GM06990 (cell line): ENCODE results near the gene LAPTM5.

ENCODE experiments used
- DNase-seq: peaks from one replicate; pipeline ENCODE4 v3.0.0-alpha.2; 2011; ENCODE audit not compliant: insufficient read length; ENCODE audit errors: extremely low read depth
- H3K27me3 ChIP-seq: replicated peaks from 2 replicates; pipeline ENCODE4 v1.6.0; 2011; ENCODE audit warnings: low read length; ENCODE audit not compliant: control insufficient read depth, insufficient read depth
- H3K36me3 ChIP-seq: 2 replicates; pipeline ENCODE4 v1.5.1; 2011; ENCODE audit warnings: low read length; ENCODE audit not compliant: control insufficient read depth, insufficient read depth
- H3K4me3 ChIP-seq: replicated peaks from 2 replicates; pipeline ENCODE4 v1.5.1; 2011; ENCODE audit warnings: low read depth, mild to moderate bottlenecking, control low read depth, low read length
- TF ChIP-seq, protein P1 (sequence below): IDR thresholded peaks from 2 replicates; pipeline ENCODE4 v1.5.1; 2011; ENCODE audit warnings: low read length, control low read depth, mild to moderate bottlenecking, inconsistent platforms; ENCODE audit not compliant: insufficient read depth, poor library complexity, severe bottlenecking

LAPTM5 gene, protein sequence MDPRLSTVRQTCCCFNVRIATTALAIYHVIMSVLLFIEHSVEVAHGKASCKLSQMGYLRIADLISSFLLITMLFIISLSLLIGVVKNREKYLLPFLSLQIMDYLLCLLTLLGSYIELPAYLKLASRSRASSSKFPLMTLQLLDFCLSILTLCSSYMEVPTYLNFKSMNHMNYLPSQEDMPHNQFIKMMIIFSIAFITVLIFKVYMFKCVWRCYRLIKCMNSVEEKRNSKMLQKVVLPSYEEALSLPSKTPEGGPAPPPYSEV

DNA sequence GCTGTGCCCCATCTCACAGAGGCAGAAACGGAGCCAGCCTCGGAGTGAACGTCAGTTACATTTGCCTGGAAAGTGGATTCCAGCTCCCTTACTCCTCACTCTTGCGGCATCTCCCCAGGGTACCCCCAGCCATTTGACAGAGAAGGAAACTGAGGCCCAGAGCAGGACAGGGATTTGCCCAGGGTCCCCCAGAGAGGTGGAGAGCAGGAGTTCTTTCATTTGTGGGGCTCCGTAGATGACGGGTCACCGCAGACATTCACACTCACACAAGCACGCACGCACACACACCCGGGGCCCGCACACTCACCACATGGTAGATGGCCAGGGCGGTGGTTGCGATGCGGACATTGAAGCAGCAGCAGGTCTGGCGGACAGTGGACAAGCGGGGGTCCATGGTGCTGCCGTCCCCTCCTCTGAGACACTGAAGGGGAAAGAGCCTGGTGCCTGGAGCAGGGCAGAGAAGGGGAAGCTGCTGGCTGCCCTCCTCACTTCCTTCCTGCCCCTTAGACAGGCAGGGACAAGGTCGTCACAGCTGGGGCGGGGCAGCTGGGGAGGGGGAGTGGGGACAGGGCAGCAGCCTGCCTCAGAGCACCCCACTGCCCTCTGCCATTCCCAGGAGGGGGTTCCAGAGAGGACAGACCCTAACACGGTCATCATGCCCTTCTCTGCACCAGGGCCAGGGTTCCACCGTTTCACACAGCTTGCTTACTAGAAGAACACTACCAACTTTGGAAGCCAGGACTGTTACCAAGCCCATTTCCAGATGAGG is at the start of gene LAPTM5:
LAPTM5 (minus strand) TSS at position 423 of the 769 bp plus-strand sequence; CDS start at position 394, 29 bp downstream.
- no peaks in the 10 kb centered on the region for H3K27me3 ChIP-seq
- peaks cover 12% of the 10 kb centered on the region for H3K36me3 ChIP-seq
- DNase-seq, result peak; percentile 66
- TF ChIP-seq, protein P1, sequence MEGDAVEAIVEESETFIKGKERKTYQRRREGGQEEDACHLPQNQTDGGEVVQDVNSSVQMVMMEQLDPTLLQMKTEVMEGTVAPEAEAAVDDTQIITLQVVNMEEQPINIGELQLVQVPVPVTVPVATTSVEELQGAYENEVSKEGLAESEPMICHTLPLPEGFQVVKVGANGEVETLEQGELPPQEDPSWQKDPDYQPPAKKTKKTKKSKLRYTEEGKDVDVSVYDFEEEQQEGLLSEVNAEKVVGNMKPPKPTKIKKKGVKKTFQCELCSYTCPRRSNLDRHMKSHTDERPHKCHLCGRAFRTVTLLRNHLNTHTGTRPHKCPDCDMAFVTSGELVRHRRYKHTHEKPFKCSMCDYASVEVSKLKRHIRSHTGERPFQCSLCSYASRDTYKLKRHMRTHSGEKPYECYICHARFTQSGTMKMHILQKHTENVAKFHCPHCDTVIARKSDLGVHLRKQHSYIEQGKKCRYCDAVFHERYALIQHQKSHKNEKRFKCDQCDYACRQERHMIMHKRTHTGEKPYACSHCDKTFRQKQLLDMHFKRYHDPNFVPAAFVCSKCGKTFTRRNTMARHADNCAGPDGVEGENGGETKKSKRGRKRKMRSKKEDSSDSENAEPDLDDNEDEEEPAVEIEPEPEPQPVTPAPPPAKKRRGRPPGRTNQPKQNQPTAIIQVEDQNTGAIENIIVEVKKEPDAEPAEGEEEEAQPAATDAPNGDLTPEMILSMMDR, result no peak
- peak within 1 kb of the TSS; percentile 99 for H3K4me3 ChIP-seq

DNA sequence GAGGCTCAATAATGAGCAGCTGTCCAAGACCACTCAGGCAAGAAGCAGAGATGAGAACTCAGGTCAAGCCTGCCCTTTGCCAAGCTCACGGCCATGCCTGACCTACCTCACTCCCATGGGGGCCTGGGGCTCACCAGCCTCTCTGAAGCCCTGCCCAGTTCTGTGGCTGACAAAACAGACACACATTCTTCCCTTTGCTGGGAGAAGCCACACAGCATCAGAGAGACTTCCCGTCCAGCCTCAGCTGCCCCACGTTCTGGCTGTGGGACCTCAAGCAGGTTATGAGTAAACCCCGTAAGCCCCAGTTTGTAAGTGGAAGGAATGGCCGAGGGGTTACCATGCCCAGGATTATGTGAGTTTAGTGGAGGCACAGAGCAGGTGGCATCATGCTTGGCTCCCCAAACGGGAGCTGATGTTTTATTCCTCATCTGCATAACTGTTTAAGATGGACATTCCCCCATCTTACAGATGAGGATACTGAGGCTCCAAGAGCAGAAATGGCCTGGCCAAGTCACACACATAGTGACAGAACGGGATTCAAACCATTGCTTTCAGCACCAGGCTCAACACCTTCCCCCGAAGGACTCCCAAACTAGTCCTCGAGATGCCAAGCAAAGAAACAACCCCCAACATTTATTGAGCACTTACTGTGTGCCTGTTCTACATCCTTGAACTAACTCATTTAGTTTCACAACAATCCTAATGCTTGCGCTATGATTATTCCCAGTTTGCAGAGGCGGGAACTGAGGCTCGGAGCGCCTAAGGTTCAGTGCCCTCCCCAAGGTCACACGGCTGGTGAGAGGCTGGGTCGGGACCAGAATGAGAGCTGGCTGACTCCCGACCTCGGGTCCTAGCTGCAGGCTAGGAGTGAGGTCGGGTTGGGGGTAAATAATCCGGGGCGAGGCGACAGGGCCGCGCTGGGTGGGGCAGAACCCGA is 49.1 kb upstream of the LAPTM5 start:
- no peaks in the 10 kb centered on the region for H3K36me3 ChIP-seq
- TF ChIP-seq, protein P1, result no peak
- DNase-seq, result no peak
- no peak overlapping the region for H3K4me3 ChIP-seq
- H3K27me3 ChIP-seq, result peaks cover 1% of the 10 kb centered on the region

DNA sequence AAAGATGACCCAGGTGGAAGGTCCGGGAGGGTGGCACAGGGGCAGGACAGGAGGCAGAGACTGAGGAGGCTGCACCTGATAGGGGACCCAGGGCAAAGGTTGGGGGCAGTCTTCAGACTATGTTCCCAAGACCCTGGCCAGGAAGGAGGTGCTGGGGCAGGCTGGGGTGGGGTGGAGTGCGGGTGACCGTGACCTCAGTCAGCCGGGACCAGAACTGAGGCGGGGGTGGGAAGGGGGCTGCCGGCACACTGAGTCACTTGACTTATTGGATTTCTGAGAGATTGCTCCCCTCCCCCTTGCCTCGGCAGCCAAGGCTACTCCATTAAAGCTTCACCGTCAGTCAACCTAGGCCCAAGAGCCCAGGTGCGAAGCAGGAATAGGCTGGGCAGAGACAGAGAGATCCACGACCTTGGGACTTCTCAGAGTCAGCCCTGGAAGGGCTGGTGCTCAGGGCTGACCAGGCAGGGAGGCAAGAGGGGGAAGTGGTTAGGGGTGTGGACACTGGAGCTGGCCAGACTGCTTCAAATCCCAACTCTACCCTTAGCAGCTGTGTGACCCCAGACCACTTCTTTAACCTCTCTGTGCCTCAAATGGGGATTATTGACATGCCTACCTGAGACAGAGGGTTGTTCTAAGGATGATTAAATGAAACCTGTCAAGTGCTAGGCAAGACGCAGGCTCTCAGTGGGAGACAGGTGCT is 47.9 kb upstream of the LAPTM5 start:
- H3K27me3 ChIP-seq, result peaks cover 1% of the 10 kb centered on the region
- H3K4me3 ChIP-seq, result no peak overlapping the region
- DNase-seq, result no peak
- H3K36me3 ChIP-seq, result no peaks in the 10 kb centered on the region
- TF ChIP-seq, protein P1, result no peak

DNA sequence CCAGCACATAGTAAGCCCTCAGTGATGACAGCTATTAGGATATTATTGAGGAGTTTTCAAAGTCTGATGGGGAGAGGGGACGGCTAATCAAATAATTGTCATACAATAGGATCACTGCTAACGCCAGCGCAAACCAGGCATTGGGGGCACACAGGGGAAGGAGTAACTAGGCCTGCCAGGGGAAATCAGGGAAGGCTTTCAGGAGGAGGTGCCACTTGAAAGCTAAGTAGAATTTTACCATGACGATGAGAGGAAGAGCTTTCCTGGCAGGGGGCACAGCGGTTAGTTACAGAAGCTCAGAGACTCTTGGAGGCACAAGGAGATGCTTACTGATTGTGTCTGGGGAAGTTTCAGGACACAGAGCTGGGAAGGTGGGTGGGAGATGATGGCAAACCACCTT is 47.2 kb upstream of the LAPTM5 start:
- no peaks in the 10 kb centered on the region for H3K36me3 ChIP-seq
- no peak for DNase-seq
- peaks cover 1% of the 10 kb centered on the region for H3K27me3 ChIP-seq
- TF ChIP-seq, protein P1, result no peak
- no peak overlapping the region for H3K4me3 ChIP-seq

DNA sequence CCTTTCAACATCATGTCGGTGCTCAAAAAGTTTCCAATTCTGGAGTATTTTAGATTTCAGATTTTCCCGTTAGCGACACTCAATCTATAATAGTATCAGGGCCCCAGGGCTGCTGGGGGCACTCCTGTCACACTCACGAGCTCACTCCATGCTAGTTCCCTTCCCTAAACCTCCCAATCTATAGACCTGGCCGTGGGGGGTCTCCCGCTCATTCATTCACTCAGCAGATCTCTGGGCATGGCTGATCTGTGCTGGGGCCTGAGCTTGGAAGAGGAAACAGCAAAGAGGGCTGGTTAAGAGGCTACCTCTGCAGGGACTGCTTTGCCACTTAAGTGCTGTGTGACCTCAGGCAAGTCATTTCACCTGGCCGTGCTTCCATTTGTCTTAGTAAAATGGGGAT is 46.8 kb upstream of the LAPTM5 start:
- no peaks in the 10 kb centered on the region for H3K36me3 ChIP-seq
- no peak for DNase-seq
- no peak overlapping the region for H3K4me3 ChIP-seq
- H3K27me3 ChIP-seq, result peaks cover 1% of the 10 kb centered on the region
- TF ChIP-seq, protein P1, result no peak
